ENCODE data around the gene FCHSD2.
A peak's percentile ranks its signal among the peaks of the same experiment; 100 is the strongest.
"Not testable (repeated sequence)": the region's sequence is repeated elsewhere in the genome, so short reads cannot be mapped to it uniquely, and the experiment has no call there.

Gene FCHSD2

DNA sequence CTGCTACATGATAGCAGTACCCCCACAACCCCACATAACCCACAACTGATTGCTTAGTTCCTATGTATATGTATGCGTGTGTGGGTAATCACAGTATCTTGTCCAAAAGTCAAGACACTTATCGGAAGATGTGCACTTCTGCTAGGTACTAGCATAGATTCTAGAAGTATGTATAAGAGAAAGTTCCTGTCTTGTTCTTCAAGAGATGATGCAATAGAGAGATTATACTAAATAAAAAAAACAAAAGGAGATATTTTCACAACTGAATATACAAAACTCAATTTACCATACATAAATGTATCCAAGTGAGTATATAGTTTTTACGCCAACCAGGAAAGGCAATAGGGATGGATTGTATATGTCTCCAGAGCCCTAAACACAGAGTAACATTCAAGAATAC, 112.0 kb downstream of the FCHSD2 start:
- no peaks in the 10 kb centered on the region for H3K27me3 ChIP-seq (ENCODE audit: low read depth)
- in situ Hi-C loops (cut with MboI; ENCODE audit: low sequenced_read_pairs), result no loop called here
- DNase-seq (ENCODE audit: low spot score in 2 of 2), result no peak
- H3K4me1 ChIP-seq, result no peaks in the 10 kb centered on the region
- no peak overlapping the region for H3K4me3 ChIP-seq
- H3K9me3 ChIP-seq, result peaks cover 7% of the 10 kb centered on the region; the same call in 1 of the 2 replicates
- no peaks in the 10 kb centered on the region for H3K36me3 ChIP-seq (replicated peaks)

DNA sequence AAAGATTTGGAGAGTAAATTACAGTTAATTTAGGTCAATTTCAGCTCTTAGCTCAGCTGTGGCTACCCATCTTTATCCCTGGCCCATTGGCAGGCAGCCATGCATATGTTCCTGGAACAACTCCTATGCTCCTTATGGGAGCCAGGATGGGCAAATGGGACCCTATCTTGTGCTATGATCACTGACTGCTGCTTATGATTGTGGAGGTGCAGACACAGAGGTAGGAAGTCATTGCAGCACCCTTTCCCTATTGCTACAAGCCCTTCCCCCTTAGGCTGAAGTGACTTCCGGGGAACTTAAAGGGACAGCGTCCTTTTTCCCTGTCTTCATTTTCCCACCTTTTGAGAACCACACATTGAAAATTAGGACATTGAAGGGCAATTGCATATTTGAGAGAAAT, 112.7 kb downstream of the FCHSD2 start:
- no peaks in the 10 kb centered on the region for H3K36me3 ChIP-seq (replicated peaks)
- no peaks in the 10 kb centered on the region for H3K4me1 ChIP-seq
- peaks cover 14% of the 10 kb centered on the region for H3K9me3 ChIP-seq
- no peak for DNase-seq (ENCODE audit: low spot score in 2 of 2)
- no peaks in the 10 kb centered on the region for H3K27me3 ChIP-seq (ENCODE audit: low read depth)
- in situ Hi-C loops (cut with MboI; ENCODE audit: low sequenced_read_pairs), result no loop called here
- no peak overlapping the region for H3K4me3 ChIP-seq

DNA sequence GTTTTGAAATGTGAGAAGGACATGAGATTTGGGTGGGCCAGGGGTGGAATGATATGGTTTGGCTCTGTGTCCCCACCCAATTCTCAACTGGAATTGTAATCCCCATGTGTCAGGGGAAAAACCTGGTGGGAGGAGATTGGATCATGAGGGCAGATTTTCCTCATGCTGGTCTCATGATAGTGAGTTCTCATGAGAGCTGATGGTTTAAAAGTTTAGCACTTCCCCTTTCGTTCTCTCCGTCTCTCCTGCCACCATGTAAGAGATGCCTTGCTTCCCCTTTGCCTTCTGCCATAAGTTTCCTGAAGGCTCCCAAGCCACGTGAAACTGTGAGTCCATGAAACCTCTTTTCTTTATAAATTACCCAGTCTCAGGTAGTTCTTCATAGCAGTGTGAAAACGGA, 113.5 kb downstream of the FCHSD2 start:
- no peak for DNase-seq (ENCODE audit: low spot score in 2 of 2)
- Histone ChIP-seq H3K36me3 (replicated peaks) (no peaks in the 10 kb centered on the region), H3K9me3 (peaks cover 14% of the 10 kb centered on the region), H3K4me3 (no peak overlapping the region), H3K27me3 (ENCODE audit: low read depth) (no peaks in the 10 kb centered on the region), H3K4me1 (no peaks in the 10 kb centered on the region)
- in situ Hi-C loops (cut with MboI; ENCODE audit: low sequenced_read_pairs), result no loop called here

GRCh38 chr11:73027840-73028239, 114.3 kb downstream of the FCHSD2 start:
- DNase-seq (ENCODE audit: low spot score in 2 of 2); in situ Hi-C loops (cut with MboI; ENCODE audit: low sequenced_read_pairs): not testable (repeated sequence)
- H3K9me3 ChIP-seq, result peaks cover 14% of the 10 kb centered on the region

GRCh38 chr11:73024639-73025038, 117.5 kb downstream of the FCHSD2 start:
- DNase-seq (ENCODE audit: low spot score in 2 of 2), result no peak
- peaks cover 14% of the 10 kb centered on the region for H3K9me3 ChIP-seq
- in situ Hi-C loops (cut with MboI; ENCODE audit: low sequenced_read_pairs), result no loop called here
- no peak overlapping the region for H3K4me3 ChIP-seq
- H3K27me3 ChIP-seq (ENCODE audit: low read depth), result no peaks in the 10 kb centered on the region
- no peaks in the 10 kb centered on the region for H3K4me1 ChIP-seq
- H3K36me3 ChIP-seq (replicated peaks), result no peaks in the 10 kb centered on the region

More at GRCh38 chr11:73027840-73028239, 114.3 kb downstream of the FCHSD2 start:
- not testable (repeated sequence) for H3K27me3 ChIP-seq (ENCODE audit: low read depth); H3K4me1 ChIP-seq; H3K4me3 ChIP-seq; H3K36me3 ChIP-seq (replicated peaks)

- no peak for DNase-seq (ENCODE audit: low spot score in 2 of 2)
- no peaks in the 10 kb centered on the region for H3K36me3 ChIP-seq (replicated peaks)
- peaks cover 7% of the 10 kb centered on the region for H3K9me3 ChIP-seq
- H3K4me3 ChIP-seq, result no peak overlapping the region
- in situ Hi-C loops (cut with MboI; ENCODE audit: low sequenced_read_pairs), result no loop called here
- no peaks in the 10 kb centered on the region for H3K27me3 ChIP-seq (ENCODE audit: low read depth)
- no peaks in the 10 kb centered on the region for H3K4me1 ChIP-seq
Observed at GRCh38 chr11:73019996-73020395, 122.1 kb downstream of the FCHSD2 start.

GRCh38 chr11:73019449-73019848, 122.7 kb downstream of the FCHSD2 start:
- DNase-seq (ENCODE audit: low spot score in 2 of 2), result no peak
- H3K27me3 ChIP-seq (ENCODE audit: low read depth), result no peaks in the 10 kb centered on the region
- in situ Hi-C loops (cut with MboI; ENCODE audit: low sequenced_read_pairs), result no loop called here
- peaks cover 1% of the 10 kb centered on the region for H3K9me3 ChIP-seq
- H3K4me1 ChIP-seq, result no peaks in the 10 kb centered on the region
- H3K36me3 ChIP-seq (replicated peaks), result no peaks in the 10 kb centered on the region
- H3K4me3 ChIP-seq, result no peak overlapping the region

- Histone ChIP-seq H3K27me3 (ENCODE audit: low read depth) (no peaks in the 10 kb centered on the region), H3K9me3 (no peaks in the 10 kb centered on the region; the same call in 1 of the 2 replicates), H3K36me3 (replicated peaks) (no peaks in the 10 kb centered on the region), H3K4me3 (no peak overlapping the region), H3K4me1 (no peaks in the 10 kb centered on the region)
- in situ Hi-C loops (cut with MboI; ENCODE audit: low sequenced_read_pairs), result no loop called here
- DNase-seq (ENCODE audit: low spot score in 2 of 2), result no peak
Observed at GRCh38 chr11:73018856-73019255, 123.3 kb downstream of the FCHSD2 start.

DNA sequence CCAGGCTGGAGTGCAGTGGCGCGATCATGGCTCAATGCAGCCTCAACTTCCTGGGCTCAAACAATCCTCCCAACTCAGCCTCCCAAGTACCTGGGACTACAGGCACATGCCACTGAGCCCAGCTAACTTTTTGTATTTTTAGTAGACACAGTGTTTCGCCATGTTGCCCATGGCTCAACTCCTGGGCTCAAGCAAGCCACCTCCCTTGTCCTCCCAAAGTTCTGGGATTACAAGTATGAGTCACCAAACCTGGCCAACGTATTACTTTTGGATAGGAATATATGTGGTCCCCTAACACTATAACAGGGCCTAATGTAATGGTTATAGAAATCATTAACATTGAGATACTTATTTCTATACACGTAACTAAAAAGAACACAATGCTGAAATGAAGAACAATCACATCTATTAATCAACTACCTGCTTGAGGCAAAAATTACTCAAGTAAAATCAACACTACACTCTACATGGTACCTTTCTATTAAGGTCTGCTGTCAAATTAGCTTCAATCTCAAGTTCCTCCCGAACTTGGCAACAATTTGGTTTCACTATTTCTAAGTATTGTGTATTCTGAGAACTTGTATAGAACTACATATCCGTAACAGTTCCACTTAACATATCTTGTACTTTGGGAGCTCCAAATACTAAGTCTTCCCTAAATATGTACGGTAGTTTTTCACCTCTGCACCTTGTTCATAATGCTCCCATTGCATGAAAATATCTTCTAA, 124.9 kb downstream of the FCHSD2 start:
- in situ Hi-C loops (cut with MboI; ENCODE audit: low sequenced_read_pairs), result no loop called here
- Histone ChIP-seq H3K9me3 (no peaks in the 10 kb centered on the region), H3K4me3 (no peak overlapping the region), H3K36me3 (replicated peaks) (no peaks in the 10 kb centered on the region), H3K27me3 (ENCODE audit: low read depth) (no peaks in the 10 kb centered on the region), H3K4me1 (peaks cover 14% of the 10 kb centered on the region)
- DNase-seq (ENCODE audit: low spot score in 2 of 2), result no peak

DNA sequence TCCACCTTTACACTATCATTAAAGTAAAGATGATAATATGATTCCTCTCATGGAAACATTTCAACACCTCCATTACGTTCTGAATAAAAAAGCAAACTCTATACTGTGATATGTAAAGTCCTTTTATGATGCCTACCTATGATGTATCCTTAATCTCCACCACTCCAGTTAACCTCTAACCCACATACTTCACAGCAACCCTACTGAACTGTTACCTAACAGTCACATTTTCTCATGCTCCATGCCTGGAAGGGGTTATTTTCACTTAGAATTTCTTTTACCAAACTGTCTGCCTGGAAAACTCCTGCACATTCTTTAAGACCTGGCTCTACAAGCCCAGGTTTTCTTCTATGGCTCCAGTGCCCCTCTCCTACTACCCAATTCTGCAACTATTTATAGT, 129.1 kb downstream of the FCHSD2 start:
- DNase-seq (ENCODE audit: low spot score in 2 of 2), result no peak
- Histone ChIP-seq H3K4me1 (peaks cover 17% of the 10 kb centered on the region), H3K9me3 (peaks cover 3% of the 10 kb centered on the region), H3K36me3 (replicated peaks) (no peaks in the 10 kb centered on the region), H3K27me3 (ENCODE audit: low read depth) (no peaks in the 10 kb centered on the region), H3K4me3 (no peak overlapping the region)
- in situ Hi-C loops (cut with MboI; ENCODE audit: low sequenced_read_pairs), result no loop called here

- in situ Hi-C loops (cut with MboI; ENCODE audit: low sequenced_read_pairs), result no loop called here
- H3K4me1 ChIP-seq, result peaks cover 17% of the 10 kb centered on the region
- H3K9me3 ChIP-seq, result peaks cover 3% of the 10 kb centered on the region
- H3K27me3 ChIP-seq (ENCODE audit: low read depth), result no peaks in the 10 kb centered on the region
- DNase-seq (ENCODE audit: low spot score in 2 of 2), result peak; percentile 13 to 55
- no peaks in the 10 kb centered on the region for H3K36me3 ChIP-seq (replicated peaks)
- H3K4me3 ChIP-seq, result no peak overlapping the region
Observed at GRCh38 chr11:73012121-73012863, 129.8 kb downstream of the FCHSD2 start.

GRCh38 chr11:73011126-73011817, 130.8 kb downstream of the FCHSD2 start:
- no peak overlapping the region for H3K4me3 ChIP-seq
- DNase-seq (ENCODE audit: low spot score in 2 of 2), result no peak
- peaks cover 17% of the 10 kb centered on the region for H3K4me1 ChIP-seq
- H3K27me3 ChIP-seq (ENCODE audit: low read depth), result no peaks in the 10 kb centered on the region
- H3K9me3 ChIP-seq, result peaks cover 3% of the 10 kb centered on the region
- H3K36me3 ChIP-seq (replicated peaks), result no peaks in the 10 kb centered on the region
- in situ Hi-C loops (cut with MboI; ENCODE audit: low sequenced_read_pairs), result no loop called here

GRCh38 chr11:73009972-73010371, 132.1 kb downstream of the FCHSD2 start:
- H3K36me3 ChIP-seq (replicated peaks), result no peaks in the 10 kb centered on the region
- peaks cover 17% of the 10 kb centered on the region for H3K4me1 ChIP-seq
- in situ Hi-C loops (cut with MboI; ENCODE audit: low sequenced_read_pairs), result no loop called here
- no peak overlapping the region for H3K4me3 ChIP-seq
- H3K9me3 ChIP-seq, result peaks cover 3% of the 10 kb centered on the region
- no peaks in the 10 kb centered on the region for H3K27me3 ChIP-seq (ENCODE audit: low read depth)
- no peak for DNase-seq (ENCODE audit: low spot score in 2 of 2)

GRCh38 chr11:73004088-73004487, 138.0 kb downstream of the FCHSD2 start:
- H3K4me3 ChIP-seq, result no peak overlapping the region
- no peaks in the 10 kb centered on the region for H3K36me3 ChIP-seq (replicated peaks)
- in situ Hi-C loops (cut with MboI; ENCODE audit: low sequenced_read_pairs), result no loop called here
- DNase-seq (ENCODE audit: low spot score in 2 of 2), result no peak
- H3K9me3 ChIP-seq, result no peaks in the 10 kb centered on the region
- no peaks in the 10 kb centered on the region for H3K27me3 ChIP-seq (ENCODE audit: low read depth)
- no peaks in the 10 kb centered on the region for H3K4me1 ChIP-seq

Data from HAP-1 (cell line).